K562 (cell line): ENCODE measurements around the gene TMEM222. TPM values are rescaled to one million over a fixed set of nuclear protein-coding genes. Genes with fewer than 3 reads are reported as not detected.

Experiments used
- ARID2 ChIP-seq: fragments of 450-650 bp; IDR thresholded peaks from 2 replicates; pipeline ENCODE4 v1.6.1; 2017; ENCODE audit warnings: antibody characterized with exemption, mild to moderate bottlenecking
- ASH1L ChIP-seq: fragments of 450-650 bp; IDR thresholded peaks from 2 replicates; pipeline ENCODE4 v1.6.1; 2018; ENCODE audit warnings: borderline replicate concordance, mild to moderate bottlenecking, low read depth; ENCODE audit not compliant: partially characterized antibody
- CCNT2 ChIP-seq: IDR thresholded peaks from 2 replicates; pipeline ENCODE4 v1.6.1; 2011; ENCODE audit warnings: borderline replicate concordance, low read depth, mild to moderate bottlenecking, moderate library complexity, mixed read lengths, low read length; ENCODE audit not compliant: insufficient read length; ENCODE audit errors: extremely low read depth
- DDX20 ChIP-seq: fragments of 450-650 bp; IDR thresholded peaks from 2 replicates; pipeline ENCODE4 v1.6.1; 2016; ENCODE audit warnings: missing genetic modification characterization, low read depth, mild to moderate bottlenecking, missing compliant biosample characterization, moderate library complexity
- HDAC1 ChIP-seq, 2 experiments: fragments of 450-650 bp; IDR thresholded peaks; 2 replicates each; pipeline ENCODE4 v1.6.1; 2016 to 2017; ENCODE audit warnings: inconsistent platforms in 1 of 2, mild to moderate bottlenecking in 1 of 2, moderate library complexity in 1 of 2
- JUNB ChIP-seq: fragments of 450-650 bp; formaldehyde crosslinking; conservative IDR thresholded peaks from 2 replicates; pipeline ENCODE4 v1.4.0; 2020; ENCODE audit warnings: mild to moderate bottlenecking
- MXI1 ChIP-seq: IDR thresholded peaks from 2 replicates; pipeline ENCODE4 v1.6.1; 2011; ENCODE audit warnings: low read depth, mild to moderate bottlenecking, improper control_type of control experiment, low read length
- PHB2 ChIP-seq: fragments of 450-650 bp; IDR thresholded peaks from 2 replicates; pipeline ENCODE4 v1.6.1; 2017; ENCODE audit warnings: low read depth
- ZNF354B ChIP-seq: fragments of 250-450 bp; sonication (Bioruptor Pico); IDR thresholded peaks from 2 replicates; pipeline ENCODE4 v1.4.0; 2020
- ZNF384 ChIP-seq: IDR thresholded peaks from 2 replicates; pipeline ENCODE4 v1.6.1; 2012; ENCODE audit warnings: low read depth, low read length, improper control_type of control experiment
- polyA plus RNA-seq, 8 experiments: library from polyadenylated mRNA; depleted of rRNA in 4 of 8; stranded (reverse) in 5 of 8; unstranded in 3 of 8; fragments of >200 nt; fragmentation: Nextera tagmentation in 2 of 8; fragmentation: Illumina TruSeq in 1 of 8; extraction: Ambion mirVana in 2 of 8; extraction: Trizol in 1 of 8; gene quantifications; 2 replicates each; pipeline versions ENCODE4 v1.2.1 to v1.2.3, GENCODE V29; 2011 to 2014; ENCODE audit warnings: inconsistent platforms in 1 of 8, missing spikeins in 1 of 8
- total RNA-seq, 7 experiments: library from RNA; depleted of rRNA in 6 of 7; stranded (reverse); fragments of >200 nt in 6 of 7; fragmentation: Illumina TruSeq in 2 of 7; extraction: Trizol in 2 of 7; gene quantifications; 2 replicates each; pipeline versions ENCODE4 v1.2.1 to v1.2.3, GENCODE V29; 2011 to 2021; ENCODE audit warnings: low replicate concordance in 1 of 7
- TF ChIP-seq, protein P1 (sequence below), 2 experiments: fragments of 450-650 bp; formaldehyde crosslinking in 1 of 2; IDR thresholded peaks; 2 replicates each; pipeline versions ENCODE4 v1.4.0 to v1.6.1; 2014 to 2020; ENCODE audit warnings: mild to moderate bottlenecking in 2 of 2, borderline replicate concordance in 1 of 2, low read depth in 1 of 2
- TF ChIP-seq, protein P2 (sequence below): fragments of 250-450 bp; sonication (Bioruptor Pico); IDR thresholded peaks from 2 replicates; pipeline ENCODE4 v1.8.0; 2021; ENCODE audit warnings: borderline replicate concordance, mild to moderate bottlenecking, moderate library complexity; ENCODE audit not compliant: poor library complexity, severe bottlenecking
- TF ChIP-seq, protein P3 (sequence below): sonication (generic); formaldehyde crosslinking; IDR thresholded peaks from 2 replicates; pipeline ENCODE4 v1.8.0; 2022; ENCODE audit warnings: mild to moderate bottlenecking, low read depth, missing genetic modification reagents
- TF ChIP-seq, protein P4 (sequence below): fragments of 250-450 bp; sonication (Bioruptor Pico); IDR thresholded peaks from 2 replicates; pipeline ENCODE4 v1.4.0; 2020

TMEM222 gene
- total and polyA plus RNA-seq, 9 of the 15 experiments (the other 6 are each of a cell fraction or from before 2014, with no cell fraction given): 6.9 to 48.0 (median 32.8) TPM

DNA sequence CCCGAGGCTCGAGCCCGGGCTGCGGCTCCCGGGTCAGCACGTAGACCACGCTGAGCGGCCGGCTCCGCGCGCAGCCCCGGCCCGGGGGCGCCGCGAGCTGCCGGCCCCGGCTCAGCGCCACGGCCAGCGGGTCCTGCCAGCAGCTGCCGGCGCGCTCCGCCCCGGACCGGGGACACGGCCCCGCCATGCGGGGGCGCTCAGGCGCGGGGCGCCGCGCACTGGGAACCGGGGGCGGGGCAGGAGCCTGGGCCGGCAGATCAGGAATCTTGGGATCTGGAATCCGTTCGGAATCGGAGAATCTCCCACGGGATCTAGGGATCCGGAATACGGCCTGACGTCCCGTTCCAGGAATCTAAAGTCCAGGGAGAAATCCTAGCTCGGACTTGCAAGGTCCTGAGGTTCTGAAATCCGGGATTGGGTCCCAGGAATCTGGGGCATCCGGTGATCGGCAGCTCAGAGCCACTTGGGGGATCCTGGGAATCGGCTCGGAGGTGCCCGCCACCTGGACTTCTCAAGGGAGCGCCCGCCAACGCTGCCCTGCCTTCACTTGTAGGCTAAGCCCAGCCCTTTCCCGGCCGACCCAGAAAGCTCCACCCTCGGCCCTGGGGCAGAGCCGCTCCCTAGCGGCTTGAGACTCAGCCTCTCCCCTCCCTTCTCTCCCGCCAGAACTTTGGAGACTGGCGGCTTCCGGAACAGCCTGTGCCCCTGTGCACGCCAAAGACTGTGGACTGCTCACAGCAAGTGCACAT lies 44.6 kb downstream of the TMEM222 start, which contains the start of gene MAP3K6 (continued):
- TF ChIP-seq, protein P1, sequence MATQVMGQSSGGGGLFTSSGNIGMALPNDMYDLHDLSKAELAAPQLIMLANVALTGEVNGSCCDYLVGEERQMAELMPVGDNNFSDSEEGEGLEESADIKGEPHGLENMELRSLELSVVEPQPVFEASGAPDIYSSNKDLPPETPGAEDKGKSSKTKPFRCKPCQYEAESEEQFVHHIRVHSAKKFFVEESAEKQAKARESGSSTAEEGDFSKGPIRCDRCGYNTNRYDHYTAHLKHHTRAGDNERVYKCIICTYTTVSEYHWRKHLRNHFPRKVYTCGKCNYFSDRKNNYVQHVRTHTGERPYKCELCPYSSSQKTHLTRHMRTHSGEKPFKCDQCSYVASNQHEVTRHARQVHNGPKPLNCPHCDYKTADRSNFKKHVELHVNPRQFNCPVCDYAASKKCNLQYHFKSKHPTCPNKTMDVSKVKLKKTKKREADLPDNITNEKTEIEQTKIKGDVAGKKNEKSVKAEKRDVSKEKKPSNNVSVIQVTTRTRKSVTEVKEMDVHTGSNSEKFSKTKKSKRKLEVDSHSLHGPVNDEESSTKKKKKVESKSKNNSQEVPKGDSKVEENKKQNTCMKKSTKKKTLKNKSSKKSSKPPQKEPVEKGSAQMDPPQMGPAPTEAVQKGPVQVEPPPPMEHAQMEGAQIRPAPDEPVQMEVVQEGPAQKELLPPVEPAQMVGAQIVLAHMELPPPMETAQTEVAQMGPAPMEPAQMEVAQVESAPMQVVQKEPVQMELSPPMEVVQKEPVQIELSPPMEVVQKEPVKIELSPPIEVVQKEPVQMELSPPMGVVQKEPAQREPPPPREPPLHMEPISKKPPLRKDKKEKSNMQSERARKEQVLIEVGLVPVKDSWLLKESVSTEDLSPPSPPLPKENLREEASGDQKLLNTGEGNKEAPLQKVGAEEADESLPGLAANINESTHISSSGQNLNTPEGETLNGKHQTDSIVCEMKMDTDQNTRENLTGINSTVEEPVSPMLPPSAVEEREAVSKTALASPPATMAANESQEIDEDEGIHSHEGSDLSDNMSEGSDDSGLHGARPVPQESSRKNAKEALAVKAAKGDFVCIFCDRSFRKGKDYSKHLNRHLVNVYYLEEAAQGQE (IDR thresholded peaks at IDR 0.05; ENCODE audit: borderline replicate concordance): peak; percentile 91
- TF ChIP-seq, protein P1 (CRISPR knock-in tag; IDR thresholded peaks at IDR 0.05; ENCODE audit: low read depth): peak; percentile 77
- TF ChIP-seq DDX20 (no peak), ASH1L (no peak), ZNF354B (CRISPR knock-in tag) (no peak), ZNF384 (no peak), CCNT2 (peak; percentile 95), MXI1 (0 out of 2 replicates have a peak, but pooled peaks have one; percentile 25), JUNB (no peak), PHB2 (no peak), HDAC1 (IDR thresholded peaks at IDR 0.05) (no peak), ARID2 (no peak)
- TF ChIP-seq, protein P2, sequence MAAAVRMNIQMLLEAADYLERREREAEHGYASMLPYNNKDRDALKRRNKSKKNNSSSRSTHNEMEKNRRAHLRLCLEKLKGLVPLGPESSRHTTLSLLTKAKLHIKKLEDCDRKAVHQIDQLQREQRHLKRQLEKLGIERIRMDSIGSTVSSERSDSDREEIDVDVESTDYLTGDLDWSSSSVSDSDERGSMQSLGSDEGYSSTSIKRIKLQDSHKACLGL (CRISPR knock-in tag): no peak
- TF ChIP-seq, protein P3, sequence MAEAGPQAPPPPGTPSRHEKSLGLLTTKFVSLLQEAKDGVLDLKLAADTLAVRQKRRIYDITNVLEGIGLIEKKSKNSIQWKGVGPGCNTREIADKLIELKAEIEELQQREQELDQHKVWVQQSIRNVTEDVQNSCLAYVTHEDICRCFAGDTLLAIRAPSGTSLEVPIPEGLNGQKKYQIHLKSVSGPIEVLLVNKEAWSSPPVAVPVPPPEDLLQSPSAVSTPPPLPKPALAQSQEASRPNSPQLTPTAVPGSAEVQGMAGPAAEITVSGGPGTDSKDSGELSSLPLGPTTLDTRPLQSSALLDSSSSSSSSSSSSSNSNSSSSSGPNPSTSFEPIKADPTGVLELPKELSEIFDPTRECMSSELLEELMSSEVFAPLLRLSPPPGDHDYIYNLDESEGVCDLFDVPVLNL: no peak
- TF ChIP-seq, protein P4, sequence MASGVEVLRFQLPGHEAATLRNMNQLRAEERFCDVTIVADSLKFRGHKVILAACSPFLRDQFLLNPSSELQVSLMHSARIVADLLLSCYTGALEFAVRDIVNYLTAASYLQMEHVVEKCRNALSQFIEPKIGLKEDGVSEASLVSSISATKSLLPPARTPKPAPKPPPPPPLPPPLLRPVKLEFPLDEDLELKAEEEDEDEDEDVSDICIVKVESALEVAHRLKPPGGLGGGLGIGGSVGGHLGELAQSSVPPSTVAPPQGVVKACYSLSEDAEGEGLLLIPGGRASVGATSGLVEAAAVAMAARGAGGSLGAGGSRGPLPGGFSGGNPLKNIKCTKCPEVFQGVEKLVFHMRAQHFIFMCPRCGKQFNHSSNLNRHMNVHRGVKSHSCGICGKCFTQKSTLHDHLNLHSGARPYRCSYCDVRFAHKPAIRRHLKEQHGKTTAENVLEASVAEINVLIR: no peak
